SKM-1 treated with dmso at 0.1 percent for 144 hours (cell line): ENCODE data around the gene CNTD1.
"Not testable (repeated sequence)": the region's sequence is repeated elsewhere in the genome, so short reads cannot be mapped to it uniquely, and the experiment has no call there.

Source experiments
- DNase-seq: peaks from one replicate; lab custom pipeline; 2025; ENCODE audit not compliant: unreplicated experiment; lab: John Stamatoyannopoulos, UW

Gene CNTD1

GRCh38 chr17:42844761-42845555 is 46.3 kb downstream of the CNTD1 start:
- DNase-seq, result no peak

GRCh38 chr17:42845556-42845917 is 46.9 kb downstream of the CNTD1 start:
- no peak for DNase-seq

- DNase-seq, result no peak
Measured at GRCh38 chr17:42845918-42846593, 47.4 kb downstream of the CNTD1 start.

GRCh38 chr17:42846594-42847280 is 48.1 kb downstream of the CNTD1 start:
- no peak for DNase-seq

- DNase-seq, result no peak
Measured at GRCh38 chr17:42848093-42848492, 49.4 kb downstream of the CNTD1 start.

GRCh38 chr17:42849031-42849430 is 50.4 kb downstream of the CNTD1 start:
- no peak for DNase-seq

GRCh38 chr17:42849451-42850181 is 51.0 kb downstream of the CNTD1 start:
- DNase-seq, result no peak

- no peak for DNase-seq
Measured at GRCh38 chr17:42850954-42851353, 52.3 kb downstream of the CNTD1 start, which contains the start of gene AOC3. TSS of gene AOC3 (plus strand) at chr17:42851199. CDS start at chr17:42851344, 145 bp downstream.

- DNase-seq, result not testable (repeated sequence)
Measured at GRCh38 chr17:42851371-42852240, 52.9 kb downstream of the CNTD1 start.

- DNase-seq, result no peak
Measured at GRCh38 chr17:42852351-42852750, 53.7 kb downstream of the CNTD1 start.

GRCh38 chr17:42853004-42853403 is 54.3 kb downstream of the CNTD1 start:
- no peak for DNase-seq

GRCh38 chr17:42853597-42853967 is 54.9 kb downstream of the CNTD1 start:
- no peak for DNase-seq

- DNase-seq, result no peak
Measured at GRCh38 chr17:42853968-42854790, 55.5 kb downstream of the CNTD1 start.

GRCh38 chr17:42855048-42855596 is 56.5 kb downstream of the CNTD1 start:
- DNase-seq, result no peak

GRCh38 chr17:42856093-42856492 is 57.4 kb downstream of the CNTD1 start:
- not testable (repeated sequence) for DNase-seq

- DNase-seq, result not testable (repeated sequence)
Measured at GRCh38 chr17:42856516-42856915, 57.9 kb downstream of the CNTD1 start.

- no peak for DNase-seq
Measured at GRCh38 chr17:42857389-42857788, 58.7 kb downstream of the CNTD1 start.
